Measurements from ENCODE around the gene ELFN1. TPM values are rescaled to one million over a fixed set of nuclear protein-coding genes. Genes with fewer than 3 reads are reported as not detected.

The ELFN1 gene
- total RNA-seq, 1 donor from 2014 or later: 19.7 TPM

DNA sequence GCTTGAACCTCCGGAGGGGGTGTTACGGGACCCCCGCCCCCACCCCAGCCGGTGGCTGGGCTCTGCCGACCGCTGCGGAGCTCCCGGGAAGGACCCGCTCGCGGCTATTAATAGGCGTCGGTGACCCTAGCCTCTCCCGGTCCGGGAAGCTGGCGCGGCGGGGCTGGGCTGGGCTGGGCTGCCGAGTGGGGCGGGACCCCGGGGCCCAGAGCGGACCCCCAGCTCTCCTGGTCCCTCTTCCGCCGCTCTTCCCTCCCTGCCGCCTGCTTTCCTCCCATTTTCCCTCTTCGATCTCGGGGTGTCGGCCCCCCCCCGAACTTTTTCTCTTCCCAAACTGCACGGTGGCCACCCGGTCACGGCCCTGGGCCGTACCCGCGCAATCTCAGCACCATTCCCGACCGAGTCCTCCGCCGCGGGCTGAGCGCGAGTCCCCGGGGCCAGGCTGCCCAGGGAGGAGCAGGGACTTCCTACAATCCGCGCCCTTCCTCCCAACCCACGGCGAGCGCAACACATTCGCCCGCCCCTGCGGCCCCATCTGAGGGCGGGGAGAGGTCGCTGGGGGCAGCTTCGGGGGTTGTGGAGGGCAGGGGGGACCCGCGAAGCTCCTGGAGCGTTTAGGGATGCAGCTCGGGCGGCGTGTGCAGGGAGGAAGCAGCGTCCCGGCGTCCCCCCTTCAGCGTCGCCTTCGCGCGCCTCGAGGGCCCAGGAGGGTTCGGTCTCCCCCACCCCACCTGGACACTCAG lies 3.1 kb upstream of the ELFN1 start:
- TF ChIP-seq, protein P1, sequence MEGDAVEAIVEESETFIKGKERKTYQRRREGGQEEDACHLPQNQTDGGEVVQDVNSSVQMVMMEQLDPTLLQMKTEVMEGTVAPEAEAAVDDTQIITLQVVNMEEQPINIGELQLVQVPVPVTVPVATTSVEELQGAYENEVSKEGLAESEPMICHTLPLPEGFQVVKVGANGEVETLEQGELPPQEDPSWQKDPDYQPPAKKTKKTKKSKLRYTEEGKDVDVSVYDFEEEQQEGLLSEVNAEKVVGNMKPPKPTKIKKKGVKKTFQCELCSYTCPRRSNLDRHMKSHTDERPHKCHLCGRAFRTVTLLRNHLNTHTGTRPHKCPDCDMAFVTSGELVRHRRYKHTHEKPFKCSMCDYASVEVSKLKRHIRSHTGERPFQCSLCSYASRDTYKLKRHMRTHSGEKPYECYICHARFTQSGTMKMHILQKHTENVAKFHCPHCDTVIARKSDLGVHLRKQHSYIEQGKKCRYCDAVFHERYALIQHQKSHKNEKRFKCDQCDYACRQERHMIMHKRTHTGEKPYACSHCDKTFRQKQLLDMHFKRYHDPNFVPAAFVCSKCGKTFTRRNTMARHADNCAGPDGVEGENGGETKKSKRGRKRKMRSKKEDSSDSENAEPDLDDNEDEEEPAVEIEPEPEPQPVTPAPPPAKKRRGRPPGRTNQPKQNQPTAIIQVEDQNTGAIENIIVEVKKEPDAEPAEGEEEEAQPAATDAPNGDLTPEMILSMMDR (IDR thresholded peaks at IDR 0.05; ENCODE audit: insufficient read depth, low read depth, low read length): no peak
- TF ChIP-seq EZH2 (IDR thresholded peaks at IDR 0.05; ENCODE audit: insufficient read depth, low read length): peak; percentile 58

DNA sequence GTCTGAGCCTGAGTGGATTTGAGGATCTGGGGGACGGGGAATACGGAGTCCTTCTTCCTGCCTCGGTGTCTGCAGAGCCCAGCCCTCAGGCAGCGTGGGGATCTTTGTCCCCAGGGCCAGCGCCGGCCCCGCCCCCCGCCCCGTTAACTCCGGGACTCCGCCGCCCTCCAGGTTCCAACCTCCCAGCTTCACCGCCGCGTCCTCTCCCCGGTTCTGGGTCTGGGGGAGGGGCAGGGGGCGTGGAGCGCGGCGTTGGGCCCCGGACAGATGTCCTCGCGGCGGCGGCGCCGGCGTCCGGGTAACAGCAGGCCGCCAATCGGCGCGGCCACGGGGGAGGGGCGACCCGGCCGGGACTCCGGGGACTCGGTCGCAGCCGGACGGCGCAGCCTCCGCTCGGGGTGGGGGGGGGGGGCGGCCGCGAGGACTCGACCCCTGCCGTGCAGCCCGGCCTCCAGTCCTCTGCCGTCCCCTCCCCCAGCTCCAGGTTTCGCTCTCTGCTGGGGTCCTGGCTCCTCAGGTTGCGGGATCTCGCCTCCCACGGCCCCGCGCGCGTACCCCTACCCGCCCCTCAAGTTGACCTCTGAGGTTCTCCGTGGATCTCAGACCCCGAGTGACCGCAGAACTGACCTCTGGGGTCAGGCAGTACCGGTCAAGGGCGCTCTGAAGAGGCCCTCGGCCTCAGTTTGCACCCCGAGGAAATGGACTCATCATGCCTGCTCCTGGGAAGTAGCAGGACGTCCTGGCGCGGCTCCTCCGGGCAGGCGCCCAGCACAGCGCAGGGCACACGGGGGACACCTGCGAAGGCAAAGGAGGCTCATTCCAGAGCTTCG lies 2.3 kb upstream of the ELFN1 start:
- peak overlapping the region; percentile 86 for H3K4me2 ChIP-seq (ENCODE audit: low read length)
- H3K79me2 ChIP-seq (ENCODE audit: insufficient read depth, low read length): no peaks in the 10 kb centered on the region
- DNase-seq (ENCODE audit: low read depth) (no peak), FAIRE-seq (no peak)
- H3K27ac ChIP-seq (ENCODE audit: low read depth, low read length): no peak overlapping the region
- Mint-ChIP-seq H3K27me3 (ENCODE audit: low read depth, unreplicated experiment) (peaks cover 7% of the 10 kb centered on the region), H3K4me1 (ENCODE audit: low read depth, unreplicated experiment) (no peaks in the 10 kb centered on the region), H3K4me3 (ENCODE audit: unreplicated experiment) (peak overlapping the region; percentile 77), H3K36me3 (ENCODE audit: low read depth, unreplicated experiment) (no peaks in the 10 kb centered on the region), H3K27ac (ENCODE audit: unreplicated experiment) (no peak overlapping the region), H3K9me3 (ENCODE audit: unreplicated experiment) (no peaks in the 10 kb centered on the region)
- TF ChIP-seq EZH2 (IDR thresholded peaks at IDR 0.05; ENCODE audit: insufficient read depth, low read length): peak; percentile 23
- TF ChIP-seq, protein P1 (IDR thresholded peaks at IDR 0.05; ENCODE audit: insufficient read depth, low read depth, low read length): no peak
- H3K36me3 ChIP-seq (ENCODE audit: insufficient read depth, low read length): no peaks in the 10 kb centered on the region
- no peaks in the 10 kb centered on the region for H3K9me3 ChIP-seq (ENCODE audit: insufficient read depth, low read depth, low read length)
- H3K4me3 ChIP-seq (ENCODE audit: insufficient read depth, low read depth, low read length): peak overlapping the region; percentile 57
- peaks cover 19% of the 10 kb centered on the region for H3K4me1 ChIP-seq (ENCODE audit: insufficient read depth, low read length)
- peak overlapping the region; percentile 63 for H2AFZ ChIP-seq (ENCODE audit: low read depth, low read length)
- peaks cover 18% of the 10 kb centered on the region for H3K27me3 ChIP-seq (ENCODE audit: insufficient read depth, low read length)
- peaks cover 16% of the 10 kb centered on the region for H4K20me1 ChIP-seq (ENCODE audit: insufficient read depth, low read length)
- peak overlapping the region; percentile 55 for H3K9ac ChIP-seq (ENCODE audit: low read length)

More for the DNA sequence above, 3.1 kb upstream of the ELFN1 start:
- Histone ChIP-seq H3K27me3 (ENCODE audit: insufficient read depth, low read length) (peaks cover 19% of the 10 kb centered on the region), H4K20me1 (ENCODE audit: insufficient read depth, low read length) (peaks cover 18% of the 10 kb centered on the region), H3K4me2 (ENCODE audit: low read length) (peak overlapping the region; percentile 86), H3K36me3 (ENCODE audit: insufficient read depth, low read length) (no peaks in the 10 kb centered on the region), H3K27ac (ENCODE audit: low read depth, low read length) (no peak overlapping the region), H3K79me2 (ENCODE audit: insufficient read depth, low read length) (no peaks in the 10 kb centered on the region), H3K4me1 (ENCODE audit: insufficient read depth, low read length) (peaks cover 19% of the 10 kb centered on the region), H3K9ac (ENCODE audit: low read length) (peak overlapping the region; percentile 55), H3K9me3 (ENCODE audit: insufficient read depth, low read depth, low read length) (no peaks in the 10 kb centered on the region), H3K4me3 (ENCODE audit: insufficient read depth, low read depth, low read length) (peak overlapping the region; percentile 57), H2AFZ (ENCODE audit: low read depth, low read length) (peak overlapping the region; percentile 63)
- FAIRE-seq (no peak), DNase-seq (ENCODE audit: low read depth) (no peak)
- Mint-ChIP-seq H3K27me3 (ENCODE audit: low read depth, unreplicated experiment) (peaks cover 15% of the 10 kb centered on the region), H3K4me3 (ENCODE audit: unreplicated experiment) (peak overlapping the region; percentile 85), H3K9me3 (ENCODE audit: unreplicated experiment) (peaks cover 1% of the 10 kb centered on the region), H3K27ac (ENCODE audit: unreplicated experiment) (no peak overlapping the region), H3K4me1 (ENCODE audit: low read depth, unreplicated experiment) (no peaks in the 10 kb centered on the region), H3K36me3 (ENCODE audit: low read depth, unreplicated experiment) (no peaks in the 10 kb centered on the region)

All from astrocyte (in vitro differentiated cells and primary cell).